ENCODE results near the gene TMEM132D. TPM values are rescaled to one million over a fixed set of nuclear protein-coding genes. Genes with fewer than 3 reads are reported as not detected.

TMEM132D gene
- total and polyA plus RNA-seq, 2 donors (not counting 3 experiments of a cell fraction or from before 2014, with no cell fraction given) = not detected

DNA sequence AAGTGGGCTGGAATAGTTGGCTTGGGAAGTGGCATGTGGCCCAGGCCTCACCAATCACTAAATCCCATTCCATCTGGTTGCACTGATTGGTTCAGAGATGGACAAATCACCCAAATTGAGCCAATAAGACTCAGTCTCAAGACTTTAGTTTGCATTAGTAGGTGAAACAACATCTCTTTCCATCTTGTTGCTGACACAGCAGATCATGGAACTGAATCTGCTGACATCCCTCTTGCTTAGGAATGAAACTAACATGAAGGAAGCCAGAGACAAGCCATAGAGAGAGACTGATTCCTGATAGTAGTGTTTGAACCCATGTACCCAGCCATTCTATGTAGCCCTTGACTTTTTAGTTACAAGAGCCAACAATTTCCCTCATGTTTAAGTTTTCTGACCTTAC is 743.5 kb downstream of the TMEM132D start:
- POLR2A ChIA-PET = no interaction called here
- no peak overlapping the region for H2AFZ ChIP-seq (ENCODE audit: low read depth, low read length)
- no peak overlapping the region for H3K27ac ChIP-seq (ENCODE audit: insufficient read depth, low read depth, low read length)
- no peak overlapping the region for H3K4me3 ChIP-seq (replicated peaks in 1 of 3; ENCODE audit: insufficient read depth in 1 of 3, low read depth in 1 of 3, low read length in 3 of 3)
- intact Hi-C loops (cut with micrococcal nuclease) (no loop called here), dilution Hi-C loops (cut with MboI; ENCODE audit: extremely low pct_ligation_motif_present, low sequenced_read_pairs) (no loop called here)
- H3K4me1 ChIP-seq (ENCODE audit: control insufficient read depth, extremely low read depth, insufficient read depth, low read length) = no peaks in the 10 kb centered on the region
- H3K9ac ChIP-seq (replicated peaks; ENCODE audit: extremely low read depth, insufficient read depth, low read length) = no peak overlapping the region
- CTCF ChIA-PET = no interaction called here
- no peak for FAIRE-seq
- H3K9me3 ChIP-seq (replicated peaks; ENCODE audit: control insufficient read depth, insufficient read depth, low read length) = peaks cover 5% of the 10 kb centered on the region
- H4K20me1 ChIP-seq (replicated peaks; ENCODE audit: control insufficient read depth, extremely low read depth, insufficient read depth, low read length) = no peaks in the 10 kb centered on the region
- DNase-seq (ENCODE audit: low read depth, low spot score) = no peak
- no peaks in the 10 kb centered on the region for H3K79me2 ChIP-seq (ENCODE audit: control insufficient read depth, insufficient read depth, low read length)
- H3K36me3 ChIP-seq (ENCODE audit: control insufficient read depth in 2 of 2, extremely low read depth in 1 of 2, insufficient read depth in 2 of 2, low read length in 2 of 2) = no peaks in the 10 kb centered on the region
- no peaks in the 10 kb centered on the region for H3K9me1 ChIP-seq (replicated peaks; ENCODE audit: control insufficient read depth, extremely low read depth, insufficient read depth, low read length)
- no TSS peak for BruUV-seq (replicated peaks)
- no peaks in the 10 kb centered on the region for H3K27me3 ChIP-seq (ENCODE audit: control insufficient read depth in 2 of 2, insufficient read depth in 2 of 2, low read length in 2 of 2)
- no peak overlapping the region for H3K4me2 ChIP-seq (ENCODE audit: insufficient read depth, low read length)
- TF ChIP-seq FOS (IDR thresholded peaks at IDR 0.05; ENCODE audit: borderline replicate concordance, insufficient read depth, low read length) (no peak), GATA2 (IDR thresholded peaks at IDR 0.05; ENCODE audit: insufficient read depth, insufficient read length, low read depth, low read length) (no peak), POLR2A (IDR thresholded peaks at IDR 0.05; ENCODE audit: low read depth, low read length) (no peak), MYC (IDR thresholded peaks at IDR 0.05; ENCODE audit: low read depth, low read length) (no peak), JUN (IDR thresholded peaks at IDR 0.05; ENCODE audit: borderline replicate concordance, insufficient read depth, insufficient read length, low read depth) (no peak), POLR2AphosphoS5 (IDR thresholded peaks at IDR 0.05; ENCODE audit: insufficient read depth, low read depth, low read length) (no peak), EZH2 (IDR thresholded peaks at IDR 0.05; ENCODE audit: borderline replicate concordance, low read depth, low read length, severe bottlenecking) (no peak)
- TF ChIP-seq, protein P1, sequence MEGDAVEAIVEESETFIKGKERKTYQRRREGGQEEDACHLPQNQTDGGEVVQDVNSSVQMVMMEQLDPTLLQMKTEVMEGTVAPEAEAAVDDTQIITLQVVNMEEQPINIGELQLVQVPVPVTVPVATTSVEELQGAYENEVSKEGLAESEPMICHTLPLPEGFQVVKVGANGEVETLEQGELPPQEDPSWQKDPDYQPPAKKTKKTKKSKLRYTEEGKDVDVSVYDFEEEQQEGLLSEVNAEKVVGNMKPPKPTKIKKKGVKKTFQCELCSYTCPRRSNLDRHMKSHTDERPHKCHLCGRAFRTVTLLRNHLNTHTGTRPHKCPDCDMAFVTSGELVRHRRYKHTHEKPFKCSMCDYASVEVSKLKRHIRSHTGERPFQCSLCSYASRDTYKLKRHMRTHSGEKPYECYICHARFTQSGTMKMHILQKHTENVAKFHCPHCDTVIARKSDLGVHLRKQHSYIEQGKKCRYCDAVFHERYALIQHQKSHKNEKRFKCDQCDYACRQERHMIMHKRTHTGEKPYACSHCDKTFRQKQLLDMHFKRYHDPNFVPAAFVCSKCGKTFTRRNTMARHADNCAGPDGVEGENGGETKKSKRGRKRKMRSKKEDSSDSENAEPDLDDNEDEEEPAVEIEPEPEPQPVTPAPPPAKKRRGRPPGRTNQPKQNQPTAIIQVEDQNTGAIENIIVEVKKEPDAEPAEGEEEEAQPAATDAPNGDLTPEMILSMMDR (IDR thresholded peaks at IDR 0.05; ENCODE audit: extremely low read depth in 1 of 2, insufficient read depth in 1 of 2, low read depth in 1 of 2, low read length in 2 of 2) = no peak
- TF ChIP-seq, protein P2, sequence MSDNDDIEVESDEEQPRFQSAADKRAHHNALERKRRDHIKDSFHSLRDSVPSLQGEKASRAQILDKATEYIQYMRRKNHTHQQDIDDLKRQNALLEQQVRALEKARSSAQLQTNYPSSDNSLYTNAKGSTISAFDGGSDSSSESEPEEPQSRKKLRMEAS (IDR thresholded peaks at IDR 0.05; ENCODE audit: insufficient read depth, insufficient read length) = no peak
